Panc1 (cell line): ENCODE results near the gene VSTM1. TPM values are rescaled to one million over a fixed set of nuclear protein-coding genes. Genes with fewer than 3 reads are reported as not detected.
"Not testable (repeated sequence)": the region's sequence is repeated elsewhere in the genome, so short reads cannot be mapped to it uniquely, and the experiment has no call there.

Experiments used
- ATAC-seq: fragments of 200-7000 bp; cut with Tn5 transposase; 2 replicates; pipeline ENCODE4 v1.9.1; 2020; ENCODE audit warnings: mild to moderate bottlenecking, moderate library complexity
- BruUV-seq: library from RNA; stranded (reverse); fragments of 400-500 nt; replicated peaks from 2 replicates; lab custom pipeline; 2021; lab: Mats Ljungman, UMichigan
- CTCF ChIA-PET: fragments of 300-600 bp; sonication (Branson Sonifier 250); formaldehyde crosslinking; loops from one replicate; lab custom pipeline; 2022; ENCODE audit warnings: antibody characterized with exemption; lab: Charles Lee
- POLR2A ChIA-PET: fragments of 300-600 bp; sonication (Branson Sonifier 250); formaldehyde crosslinking; loops from one replicate; lab custom pipeline; 2022; ENCODE audit warnings: antibody characterized with exemption; lab: Charles Lee
- DNase-seq: peaks from one replicate; pipeline ENCODE4 v3.0.0-alpha.2; 2010; ENCODE audit warnings: low read depth, low spot score
- H3K27ac ChIP-seq: 2 replicates; pipeline ENCODE4 v1.5.1; 2011; ENCODE audit warnings: mild to moderate bottlenecking, low read length, inconsistent platforms
- H3K27me3 ChIP-seq: fragments of 200-500 bp; sonication (Bioruptor generic); 2 replicates; pipeline ENCODE4 v1.6.0; 2014; ENCODE audit warnings: low read length, inconsistent platforms; ENCODE audit not compliant: control insufficient read depth, insufficient read depth
- H3K36me3 ChIP-seq: fragments of 200-500 bp; sonication (Bioruptor generic); 2 replicates; pipeline ENCODE4 v1.5.1; 2014; ENCODE audit warnings: inconsistent platforms, mild to moderate bottlenecking, low read length, moderate library complexity; ENCODE audit not compliant: control insufficient read depth, insufficient read depth
- H3K4me1 ChIP-seq: 2 replicates; pipeline ENCODE4 v1.5.1; 2011; ENCODE audit warnings: inconsistent platforms, mild to moderate bottlenecking, low read length, moderate library complexity; ENCODE audit not compliant: control insufficient read depth, insufficient read depth
- H3K4me3 ChIP-seq, 2 experiments: 2 replicates each; pipeline ENCODE4 v1.5.1; 2011 to 2012; ENCODE audit warnings: low read depth in 2 of 2, low read length in 2 of 2, mild to moderate bottlenecking in 2 of 2, inconsistent platforms in 1 of 2, moderate library complexity in 1 of 2
- H3K9me3 ChIP-seq: fragments of 200-500 bp; sonication (Bioruptor generic); 2 replicates; pipeline ENCODE4 v1.5.1; 2014; ENCODE audit warnings: low read depth, mild to moderate bottlenecking, inconsistent platforms, low read length, moderate library complexity; ENCODE audit not compliant: control insufficient read depth, insufficient read depth
- CTCF ChIP-seq: fragments of 450-650 bp; IDR thresholded peaks from 2 replicates; pipeline ENCODE4 v1.5.1; 2017; ENCODE audit warnings: mild to moderate bottlenecking
- POLR2AphosphoS5 ChIP-seq: IDR thresholded peaks from 2 replicates; pipeline ENCODE4 v1.6.1; 2012; ENCODE audit warnings: mild to moderate bottlenecking, low read depth, low read length, moderate library complexity
- REST ChIP-seq, 2 experiments: IDR thresholded peaks; 2 replicates each; pipeline ENCODE4 v1.6.1; 2011 to 2012; ENCODE audit warnings: low read depth in 2 of 2, control low read depth in 1 of 2, low read length in 1 of 2, mild to moderate bottlenecking in 1 of 2, moderate library complexity in 1 of 2; ENCODE audit not compliant: insufficient read depth in 1 of 2
- SIN3A ChIP-seq: IDR thresholded peaks from 2 replicates; pipeline ENCODE4 v1.6.1; 2012; ENCODE audit warnings: low read depth, mild to moderate bottlenecking, low read length, moderate library complexity, borderline replicate concordance; ENCODE audit not compliant: insufficient read depth
- TCF7L2 ChIP-seq: IDR thresholded peaks from 2 replicates; pipeline ENCODE4 v1.6.1; 2011; ENCODE audit warnings: mild to moderate bottlenecking, low read depth, low read length, inconsistent platforms
- in situ Hi-C: cut with HindIII; loops from 2 replicates; pipeline ENCODE4 v1.10.0; 2016; ENCODE audit warnings: low sequenced_read_pairs, low pct_unique_long_range_greater_than_20kb
- intact Hi-C: fragments of 100-400 bp; cut with micrococcal nuclease; formaldehyde crosslinking; loops from one replicate; pipeline ENCODE4 v1.10.0; 2022; ENCODE audit not compliant: unreplicated experiment
- total RNA-seq: library from RNA; stranded (reverse); gene quantifications from one replicate; pipeline ENCODE4 v1.2.1, GENCODE V29; 2021; ENCODE audit not compliant: unreplicated experiment

Gene VSTM1
- total RNA-seq, 1 experiment from 2014 or later = 1.5 TPM

- H3K4me3 ChIP-seq = no peak overlapping the region
- ATAC-seq (peak; percentile 83), DNase-seq (no peak)
- no TSS peak for BruUV-seq
- H3K9me3 ChIP-seq = no peaks in the 10 kb centered on the region
- no peaks in the 10 kb centered on the region for H3K27me3 ChIP-seq
- H3K27ac ChIP-seq = peak overlapping the region; percentile 70
- H3K36me3 ChIP-seq = no peaks in the 10 kb centered on the region
- POLR2A ChIA-PET = interaction anchor here (0.6 to 0.9 kb wide), 3 partner anchors 9 to 172 kb away, joined by 3 read pairs; no protein-coding TSS in a partner anchor
- in situ Hi-C loops (loop anchor here (25.0 kb wide), 1 partner anchor 130 kb away; the partner anchor contains the start of gene CACNG7), intact Hi-C loops (no loop called here)
- TF ChIP-seq SIN3A (no peak), CTCF (no peak), TCF7L2 (no peak)
- CTCF ChIA-PET = interaction anchor here (0.6 to 1.9 kb wide), 6 partner anchors 11 to 249 kb away, joined by 3 to 7 read pairs (median 4); no protein-coding TSS in a partner anchor
- peaks cover 11% of the 10 kb centered on the region; the same call in 1 of the 2 replicates for H3K4me1 ChIP-seq
These were observed 21.6 kb downstream of the VSTM1 start for GRCh38 chr19:54041969-54042606.

DNA sequence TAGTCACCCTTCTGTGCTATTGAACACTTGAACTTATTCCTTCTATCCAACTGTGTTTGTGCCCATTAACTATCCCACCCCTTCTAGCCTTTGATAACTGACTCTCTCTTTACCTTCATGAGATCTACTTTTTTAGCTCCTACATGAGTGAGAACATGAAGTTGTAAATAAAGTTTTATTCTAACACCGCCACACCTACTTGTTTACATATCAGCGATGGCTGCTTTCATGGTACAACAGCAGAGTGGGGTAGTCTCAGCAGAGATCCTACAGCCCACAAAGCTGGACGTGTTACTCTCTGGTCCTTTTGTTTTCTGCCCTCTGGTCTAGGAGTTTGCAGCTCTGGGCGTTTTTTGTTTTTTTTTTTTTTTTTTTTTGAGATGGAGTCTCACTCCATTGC is 23.7 kb downstream of the VSTM1 start:
- no TSS peak for BruUV-seq
- TF ChIP-seq POLR2AphosphoS5 = no peak
- TF ChIP-seq CTCF = no peak
- TF ChIP-seq REST (IDR thresholded peaks at IDR 0.05; ENCODE audit: insufficient read depth in 1 of 2, low read depth in 2 of 2, low read length in 1 of 2) = no peak
- no peak for TF ChIP-seq TCF7L2
- no peak for TF ChIP-seq SIN3A

DNA sequence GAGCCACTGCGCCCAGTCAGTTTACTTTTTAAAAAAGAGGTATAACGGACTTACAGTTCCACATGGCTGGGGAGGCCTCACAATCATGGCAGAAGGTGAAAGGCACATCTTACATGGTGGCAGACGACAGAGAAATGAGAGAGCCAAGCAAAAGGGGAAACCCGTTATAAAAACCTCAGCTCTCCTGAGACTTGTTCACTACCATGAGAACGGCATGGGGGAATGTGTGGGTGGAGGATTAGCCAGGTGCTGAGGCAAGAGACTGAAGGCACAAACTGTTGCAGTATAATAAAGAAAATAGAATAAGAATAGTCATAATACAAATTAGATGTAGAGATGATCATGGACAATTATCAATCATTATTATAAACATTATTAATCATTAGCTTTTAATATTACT is 27.2 kb downstream of the VSTM1 start:
- DNase-seq, H3K4me1 ChIP-seq, ATAC-seq, H3K9me3 ChIP-seq, H3K27me3 ChIP-seq, H3K36me3 ChIP-seq, BruUV-seq, POLR2A ChIA-PET, intact Hi-C loops, H3K4me3 ChIP-seq, H3K27ac ChIP-seq: not testable (repeated sequence)
- in situ Hi-C loops = loop anchor here (25.0 kb wide), 1 partner anchor 124 kb away; the partner anchor contains the start of gene CACNG7
- CTCF ChIA-PET = interaction anchor here (1.0 kb wide), 1 partner anchor 25 kb away, joined by 4 read pairs; no protein-coding TSS in a partner anchor

More for the DNA sequence above, 23.7 kb downstream of the VSTM1 start:
- Histone ChIP-seq H3K9me3 (no peaks in the 10 kb centered on the region), H3K4me3 (no peak overlapping the region), H3K4me1 (peaks cover 17% of the 10 kb centered on the region), H3K36me3 (no peaks in the 10 kb centered on the region), H3K27ac (no peak overlapping the region), H3K27me3 (no peaks in the 10 kb centered on the region)
- intact Hi-C loops (no loop called here), in situ Hi-C loops (loop anchor here (25.0 kb wide), 1 partner anchor 128 kb away; the partner anchor contains the start of gene CACNG7)
- CTCF ChIA-PET = interaction anchor here (0.6 to 1.4 kb wide), 2 partner anchors 10 to 231 kb away, joined by 5 read pairs; no protein-coding TSS in a partner anchor
- POLR2A ChIA-PET = no interaction called here
- ATAC-seq (no peak), DNase-seq (no peak)
